B cell (primary cell): Measurements from ENCODE around the gene RNF19B.

Experiments
- EZH2 ChIP-seq: IDR thresholded peaks from 2 replicates; pipeline ENCODE4 v1.6.1; 2012; ENCODE audit warnings: borderline replicate concordance, low read depth, mild to moderate bottlenecking, moderate library complexity, low read length; ENCODE audit not compliant: insufficient read depth, poor library complexity, severe bottlenecking
- TF ChIP-seq, protein P1 (sequence below): fragments of 200-600 bp; IDR thresholded peaks from one replicate; pipeline ENCODE4 v1.8.0; 2022; ENCODE audit warnings: antibody characterized with exemption, mild to moderate bottlenecking

DNA sequence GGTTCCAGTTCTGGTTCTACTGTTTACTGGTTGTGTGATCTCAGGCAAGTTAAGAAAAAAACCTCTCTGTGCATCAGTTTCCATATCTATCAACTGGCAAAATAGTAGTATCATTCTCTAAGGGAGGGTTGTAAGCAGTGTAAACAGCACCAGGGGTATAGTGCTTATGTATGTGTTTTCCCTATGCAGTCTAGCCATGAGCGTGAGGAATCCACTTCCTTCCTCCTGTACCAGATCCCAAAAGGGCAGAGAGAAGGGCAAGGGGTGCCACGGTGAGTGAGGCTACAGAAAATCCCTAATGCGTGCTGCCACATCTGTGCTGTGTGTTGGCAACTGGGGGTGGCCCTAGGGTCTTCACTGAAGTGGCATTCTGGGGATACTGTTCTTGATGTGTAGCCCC lies 18.4 kb upstream of the RNF19B start:
- TF ChIP-seq, protein P1, sequence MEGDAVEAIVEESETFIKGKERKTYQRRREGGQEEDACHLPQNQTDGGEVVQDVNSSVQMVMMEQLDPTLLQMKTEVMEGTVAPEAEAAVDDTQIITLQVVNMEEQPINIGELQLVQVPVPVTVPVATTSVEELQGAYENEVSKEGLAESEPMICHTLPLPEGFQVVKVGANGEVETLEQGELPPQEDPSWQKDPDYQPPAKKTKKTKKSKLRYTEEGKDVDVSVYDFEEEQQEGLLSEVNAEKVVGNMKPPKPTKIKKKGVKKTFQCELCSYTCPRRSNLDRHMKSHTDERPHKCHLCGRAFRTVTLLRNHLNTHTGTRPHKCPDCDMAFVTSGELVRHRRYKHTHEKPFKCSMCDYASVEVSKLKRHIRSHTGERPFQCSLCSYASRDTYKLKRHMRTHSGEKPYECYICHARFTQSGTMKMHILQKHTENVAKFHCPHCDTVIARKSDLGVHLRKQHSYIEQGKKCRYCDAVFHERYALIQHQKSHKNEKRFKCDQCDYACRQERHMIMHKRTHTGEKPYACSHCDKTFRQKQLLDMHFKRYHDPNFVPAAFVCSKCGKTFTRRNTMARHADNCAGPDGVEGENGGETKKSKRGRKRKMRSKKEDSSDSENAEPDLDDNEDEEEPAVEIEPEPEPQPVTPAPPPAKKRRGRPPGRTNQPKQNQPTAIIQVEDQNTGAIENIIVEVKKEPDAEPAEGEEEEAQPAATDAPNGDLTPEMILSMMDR: no peak
- TF ChIP-seq EZH2: no peak
